ENCODE measurements around the gene WNT16.
A peak's percentile ranks its signal among the peaks of the same experiment; 100 is the strongest.
"Not testable (repeated sequence)": the region's sequence is repeated elsewhere in the genome, so short reads cannot be mapped to it uniquely, and the experiment has no call there.

WNT16 gene, protein sequence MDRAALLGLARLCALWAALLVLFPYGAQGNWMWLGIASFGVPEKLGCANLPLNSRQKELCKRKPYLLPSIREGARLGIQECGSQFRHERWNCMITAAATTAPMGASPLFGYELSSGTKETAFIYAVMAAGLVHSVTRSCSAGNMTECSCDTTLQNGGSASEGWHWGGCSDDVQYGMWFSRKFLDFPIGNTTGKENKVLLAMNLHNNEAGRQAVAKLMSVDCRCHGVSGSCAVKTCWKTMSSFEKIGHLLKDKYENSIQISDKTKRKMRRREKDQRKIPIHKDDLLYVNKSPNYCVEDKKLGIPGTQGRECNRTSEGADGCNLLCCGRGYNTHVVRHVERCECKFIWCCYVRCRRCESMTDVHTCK

DNA sequence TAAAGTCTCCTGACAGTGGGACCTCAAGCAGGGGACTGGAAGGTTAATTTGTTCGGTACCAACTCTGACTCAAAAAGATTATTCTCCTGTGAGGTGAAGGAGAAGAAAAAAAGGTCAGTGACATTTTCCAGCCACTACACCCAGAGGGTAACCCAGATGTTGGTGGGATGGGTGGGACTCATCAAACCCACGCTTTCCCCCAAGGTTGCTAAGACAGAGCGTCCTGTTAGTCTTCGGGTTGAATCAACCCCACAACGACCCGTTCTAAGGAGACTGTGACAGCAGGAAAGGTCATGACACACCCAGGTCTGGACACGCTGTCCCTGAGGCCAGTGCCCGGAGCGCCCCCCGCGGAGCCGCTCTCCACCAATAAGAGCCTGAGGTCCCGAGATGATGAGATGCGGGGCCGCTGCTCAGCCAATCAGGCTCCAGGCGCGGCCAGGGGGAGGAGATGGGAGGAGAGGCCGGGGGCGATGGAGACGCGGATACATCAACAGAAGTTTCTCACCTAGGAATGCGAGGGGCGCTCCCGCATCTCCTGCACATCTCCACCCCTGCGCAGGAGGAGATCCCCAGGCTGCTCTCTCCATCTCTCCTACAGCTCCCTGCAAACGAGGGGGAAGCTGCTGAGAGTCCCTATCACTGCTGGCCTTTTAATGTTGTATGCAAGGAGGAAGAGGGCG is at the start of gene WNT16:
Gene WNT16 (plus strand): TSS at position 493 of the 683 bp plus-strand sequence. CDS start 293 bp downstream, outside the sequence.
- H3K27me3 Mint-ChIP-seq, result peaks cover 2% of the 10 kb centered on the region
- peak within 1 kb of the TSS; percentile 97 for H3K4me3 Mint-ChIP-seq
- peak; percentile 52 for ATAC-seq (ENCODE audit: low read depth)
- peaks cover 24% of the 10 kb centered on the region for H3K36me3 Mint-ChIP-seq
- H3K4me1 Mint-ChIP-seq, result peaks cover 33% of the 10 kb centered on the region
- H3K9me3 Mint-ChIP-seq, result no peaks in the 10 kb centered on the region
- peak; percentile 8 to 33 for DNase-seq (ENCODE audit: low spot score in 2 of 2)
- peak within 1 kb of the TSS; percentile 85 for H3K27ac Mint-ChIP-seq

DNA sequence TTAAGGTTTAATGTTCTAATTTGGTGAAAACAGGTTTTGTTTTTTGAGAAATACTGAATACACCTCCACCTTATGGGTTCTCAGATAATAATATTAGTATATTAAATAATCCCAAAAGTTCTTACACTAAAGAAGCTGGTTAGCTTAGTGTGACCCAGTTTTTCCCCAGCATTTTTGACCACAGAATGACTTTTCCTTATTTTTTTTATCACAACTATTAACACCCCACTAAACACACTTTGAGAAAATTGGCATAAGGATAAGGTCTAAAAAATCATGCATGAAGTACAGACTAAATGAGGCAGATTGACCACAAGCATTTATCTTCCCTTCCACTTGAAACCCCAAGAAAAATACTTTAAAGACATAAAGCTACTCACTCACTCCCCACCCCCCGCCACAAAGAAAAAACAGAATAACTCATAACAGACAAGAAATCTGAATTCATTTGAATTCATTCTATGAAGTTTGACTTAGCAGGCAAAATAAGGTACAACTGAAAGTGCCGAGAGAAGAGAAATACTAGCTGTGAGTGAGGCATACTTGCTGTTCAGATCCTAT is 49.7 kb upstream of the WNT16 start:
- peaks cover 40% of the 10 kb centered on the region for H3K36me3 Mint-ChIP-seq
- peak overlapping the region; percentile 16 for H3K27ac Mint-ChIP-seq
- peaks cover 27% of the 10 kb centered on the region for H3K4me1 Mint-ChIP-seq
- ATAC-seq (ENCODE audit: low read depth) (no peak), DNase-seq (ENCODE audit: low spot score in 2 of 2) (no peak)
- H3K9me3 Mint-ChIP-seq, result no peaks in the 10 kb centered on the region
- H3K4me3 Mint-ChIP-seq, result no peak overlapping the region
- no peaks in the 10 kb centered on the region for H3K27me3 Mint-ChIP-seq

DNA sequence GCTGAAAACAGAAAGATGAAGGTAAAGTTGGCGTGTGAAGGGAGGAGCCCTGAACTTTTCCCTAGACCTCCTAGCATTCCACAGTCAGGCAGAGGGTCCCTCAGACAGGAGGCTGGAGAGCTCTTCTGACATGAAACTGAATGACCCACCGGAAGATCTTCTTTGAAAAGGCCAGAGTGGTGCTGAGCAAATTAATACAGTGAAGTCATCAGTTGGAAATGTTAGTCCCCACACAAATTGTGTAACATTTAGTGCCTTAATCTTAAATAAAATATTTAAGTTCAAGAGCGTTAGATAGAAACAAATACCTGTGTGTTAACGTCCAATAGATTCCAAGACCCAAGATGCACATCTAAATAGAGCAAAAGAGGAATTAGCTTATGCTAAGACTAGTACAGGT is 49.0 kb upstream of the WNT16 start:
- no peaks in the 10 kb centered on the region for H3K27me3 Mint-ChIP-seq
- H3K4me1 Mint-ChIP-seq, result peaks cover 27% of the 10 kb centered on the region
- no peak for DNase-seq (ENCODE audit: low spot score in 2 of 2)
- peaks cover 3% of the 10 kb centered on the region for H3K9me3 Mint-ChIP-seq
- H3K36me3 Mint-ChIP-seq, result peaks cover 44% of the 10 kb centered on the region
- peak overlapping the region; percentile 16 for H3K27ac Mint-ChIP-seq
- no peak for ATAC-seq (ENCODE audit: low read depth)
- no peak overlapping the region for H3K4me3 Mint-ChIP-seq

DNA sequence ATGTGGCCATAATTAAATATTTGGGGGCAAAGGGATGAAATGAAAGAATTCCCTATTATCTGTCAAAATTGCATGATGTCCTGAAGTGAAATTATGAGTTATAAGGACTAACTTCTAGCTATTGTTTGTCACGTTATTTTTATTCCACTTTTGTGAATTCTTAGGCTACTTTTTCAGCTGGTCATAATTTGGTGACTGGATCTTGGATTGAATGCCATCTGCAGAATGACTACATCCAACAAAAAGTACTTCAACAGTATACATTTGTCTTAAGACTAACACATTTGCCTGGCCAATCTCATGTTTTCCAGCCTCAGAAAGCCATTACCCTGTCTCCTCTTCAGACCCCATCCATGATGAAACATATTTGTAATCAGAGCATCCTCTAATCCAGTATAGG is 48.1 kb upstream of the WNT16 start:
- no peaks in the 10 kb centered on the region for H3K27me3 Mint-ChIP-seq
- no peak overlapping the region for H3K27ac Mint-ChIP-seq
- H3K4me1 Mint-ChIP-seq, result peaks cover 27% of the 10 kb centered on the region
- peaks cover 9% of the 10 kb centered on the region for H3K9me3 Mint-ChIP-seq
- ATAC-seq (ENCODE audit: low read depth) (no peak), DNase-seq (ENCODE audit: low spot score in 2 of 2) (no peak)
- H3K4me3 Mint-ChIP-seq, result no peak overlapping the region
- peaks cover 47% of the 10 kb centered on the region for H3K36me3 Mint-ChIP-seq

DNA sequence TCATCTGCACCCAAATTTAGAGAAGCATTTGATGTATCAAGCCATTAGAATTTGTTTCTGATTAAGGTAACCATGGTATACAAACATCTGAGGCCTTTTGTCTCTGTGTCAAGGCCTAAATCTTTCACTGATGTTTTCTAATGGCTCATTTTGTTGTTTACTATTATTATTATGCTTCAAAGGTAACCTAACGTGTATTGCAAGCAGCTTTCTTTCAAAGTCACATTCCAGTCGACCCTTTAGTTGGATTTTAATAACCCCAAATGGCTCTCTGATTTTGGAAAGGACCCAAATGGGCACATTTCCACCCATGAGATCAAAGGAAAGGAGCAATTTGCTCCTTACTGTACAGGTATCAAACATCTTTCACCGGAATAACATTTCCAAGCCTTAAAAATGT is 46.7 kb upstream of the WNT16 start:
- H3K9me3 Mint-ChIP-seq, result peaks cover 13% of the 10 kb centered on the region
- no peaks in the 10 kb centered on the region for H3K27me3 Mint-ChIP-seq
- no peak overlapping the region for H3K4me3 Mint-ChIP-seq
- DNase-seq (ENCODE audit: low spot score in 2 of 2) (no peak), ATAC-seq (ENCODE audit: low read depth) (no peak)
- no peak overlapping the region for H3K27ac Mint-ChIP-seq
- H3K36me3 Mint-ChIP-seq, result peaks cover 51% of the 10 kb centered on the region
- H3K4me1 Mint-ChIP-seq, result peaks cover 26% of the 10 kb centered on the region

DNA sequence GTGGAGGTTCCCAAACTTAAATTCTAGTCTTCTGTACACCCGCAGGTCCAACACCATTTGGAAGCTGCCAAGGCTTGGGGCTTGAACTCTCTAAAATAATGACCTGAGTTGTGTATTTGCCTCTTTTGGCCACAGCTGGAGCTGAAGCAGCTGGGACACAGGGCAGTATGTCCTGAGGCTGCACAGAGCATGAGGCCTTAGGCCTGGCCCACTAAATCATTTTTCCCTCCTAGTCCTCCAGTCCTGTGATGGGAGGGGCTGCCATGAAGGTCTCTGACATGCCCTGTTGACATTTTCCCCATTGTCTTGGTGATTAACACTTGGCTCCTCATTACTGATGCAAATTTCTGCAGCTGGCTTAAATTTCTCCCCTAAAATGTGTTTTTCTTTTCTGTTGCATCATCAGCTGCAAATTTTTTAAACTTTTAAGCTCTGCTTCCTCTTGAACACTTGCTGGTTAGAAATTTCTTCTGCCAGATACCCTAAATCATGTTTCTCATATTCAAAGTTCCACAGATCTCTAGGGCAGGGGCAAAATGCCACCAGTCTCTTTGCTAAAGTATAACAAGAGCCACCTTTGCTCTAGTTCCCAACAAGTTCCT is 43.6 kb upstream of the WNT16 start:
- ATAC-seq (ENCODE audit: low read depth) (no peak), DNase-seq (ENCODE audit: low spot score in 2 of 2) (no peak)
- Mint-ChIP-seq H3K4me3 (no peak overlapping the region), H3K36me3 (peaks cover 41% of the 10 kb centered on the region), H3K9me3 (peaks cover 16% of the 10 kb centered on the region), H3K4me1 (peaks cover 15% of the 10 kb centered on the region), H3K27ac (peak overlapping the region; percentile 10), H3K27me3 (no peaks in the 10 kb centered on the region)

DNA sequence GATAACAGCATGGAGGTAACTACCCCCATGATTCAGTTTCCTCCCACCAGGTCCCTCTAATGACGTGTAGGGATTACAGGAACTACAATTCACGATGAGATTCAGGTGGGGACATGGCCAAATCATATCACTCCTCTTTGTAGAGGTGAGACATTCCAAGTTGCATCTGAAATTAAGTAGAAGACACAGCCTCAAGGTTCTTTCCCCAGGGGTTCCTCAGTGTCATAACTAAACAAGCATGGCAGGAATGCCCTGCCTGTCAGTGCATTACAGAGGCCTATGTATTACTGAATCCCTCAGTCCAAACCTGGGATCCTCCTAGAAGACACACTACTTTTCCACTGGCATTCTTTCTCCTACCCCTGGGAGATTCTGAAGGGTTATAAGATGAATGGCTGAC is 42.6 kb upstream of the WNT16 start:
- H3K9me3 Mint-ChIP-seq, result peaks cover 16% of the 10 kb centered on the region
- no peak overlapping the region for H3K4me3 Mint-ChIP-seq
- no peak for DNase-seq (ENCODE audit: low spot score in 2 of 2)
- peaks cover 38% of the 10 kb centered on the region for H3K36me3 Mint-ChIP-seq
- no peak for ATAC-seq (ENCODE audit: low read depth)
- H3K27ac Mint-ChIP-seq, result peak overlapping the region; percentile 87
- peaks cover 15% of the 10 kb centered on the region for H3K4me1 Mint-ChIP-seq
- H3K27me3 Mint-ChIP-seq, result no peaks in the 10 kb centered on the region

DNA sequence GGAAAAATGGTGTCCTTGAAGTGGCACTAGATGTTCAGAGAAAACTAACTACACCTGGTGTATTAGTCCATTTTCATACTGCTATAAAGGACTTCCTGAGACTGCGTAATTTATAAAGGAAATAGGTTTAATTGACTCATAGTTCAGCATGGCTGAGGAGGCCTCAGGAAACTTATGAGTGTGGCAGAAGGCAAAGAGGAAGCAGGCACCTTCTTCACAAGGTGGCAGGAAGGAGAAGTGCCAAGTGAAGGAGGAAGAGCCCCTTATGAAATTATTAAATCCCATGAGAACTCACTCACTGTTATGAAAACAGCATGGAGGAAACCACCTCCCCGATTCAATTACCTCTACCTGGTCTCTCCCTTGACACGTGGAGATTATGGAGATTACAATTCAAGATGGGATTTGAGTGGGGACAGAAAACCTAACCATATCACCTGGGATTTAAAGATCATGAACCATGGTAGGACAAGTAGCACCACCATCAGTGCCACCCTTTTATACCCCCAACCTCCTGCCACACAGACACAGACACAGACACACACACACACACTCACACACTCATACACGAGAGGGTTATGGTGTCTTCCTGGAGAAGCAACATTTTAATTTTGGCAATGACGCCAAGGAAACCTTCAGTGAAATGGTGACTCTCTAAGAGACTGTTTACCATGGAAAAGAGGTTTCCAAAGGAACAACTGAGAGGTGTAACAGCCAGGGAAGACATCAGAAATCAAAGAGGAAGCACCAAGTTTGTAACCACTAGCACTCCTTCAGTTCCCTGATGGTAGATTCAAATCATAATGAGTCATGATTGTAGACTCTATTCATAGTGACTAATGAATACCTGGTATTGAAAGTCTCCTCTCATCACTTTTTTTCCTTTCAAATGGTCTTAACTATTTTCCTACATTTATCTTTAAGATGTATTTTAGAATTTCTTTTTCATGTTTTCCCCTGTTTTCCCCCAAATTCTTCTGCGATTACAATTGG is 41.8 kb upstream of the WNT16 start:
- Mint-ChIP-seq H3K9me3 (peaks cover 18% of the 10 kb centered on the region), H3K27me3 (no peaks in the 10 kb centered on the region), H3K27ac (peak overlapping the region; percentile 87), H3K4me1 (peaks cover 22% of the 10 kb centered on the region), H3K36me3 (peaks cover 38% of the 10 kb centered on the region), H3K4me3 (no peak overlapping the region)
- ATAC-seq (ENCODE audit: low read depth), result peak; percentile 91
- DNase-seq (ENCODE audit: low spot score in 2 of 2), result peak in 1 of 2 donors; percentile 13

DNA sequence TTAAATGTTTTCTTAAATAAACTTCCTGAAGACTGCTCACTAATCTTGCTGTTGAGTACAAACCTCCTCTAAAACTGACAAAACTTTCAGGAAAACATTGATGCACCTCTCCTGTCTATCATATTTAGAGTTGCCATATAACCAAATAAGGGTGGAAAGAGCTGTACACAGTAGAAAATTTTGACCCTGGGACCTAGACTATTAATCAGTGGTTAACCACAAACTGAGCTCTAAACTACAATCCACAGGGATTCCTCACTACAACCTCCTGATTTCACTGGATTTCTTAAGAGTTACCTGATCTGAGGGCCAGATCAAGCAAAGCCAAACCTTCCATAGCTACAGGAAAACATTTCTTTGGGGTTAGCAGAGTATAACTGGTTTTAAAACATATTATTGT is 39.9 kb upstream of the WNT16 start:
- Mint-ChIP-seq H3K9me3 (peaks cover 21% of the 10 kb centered on the region), H3K27me3 (no peaks in the 10 kb centered on the region), H3K4me3 (no peak overlapping the region), H3K4me1 (peaks cover 20% of the 10 kb centered on the region), H3K27ac (no peak overlapping the region), H3K36me3 (peaks cover 43% of the 10 kb centered on the region)
- no peak for DNase-seq (ENCODE audit: low spot score in 2 of 2)
- no peak for ATAC-seq (ENCODE audit: low read depth)

DNA sequence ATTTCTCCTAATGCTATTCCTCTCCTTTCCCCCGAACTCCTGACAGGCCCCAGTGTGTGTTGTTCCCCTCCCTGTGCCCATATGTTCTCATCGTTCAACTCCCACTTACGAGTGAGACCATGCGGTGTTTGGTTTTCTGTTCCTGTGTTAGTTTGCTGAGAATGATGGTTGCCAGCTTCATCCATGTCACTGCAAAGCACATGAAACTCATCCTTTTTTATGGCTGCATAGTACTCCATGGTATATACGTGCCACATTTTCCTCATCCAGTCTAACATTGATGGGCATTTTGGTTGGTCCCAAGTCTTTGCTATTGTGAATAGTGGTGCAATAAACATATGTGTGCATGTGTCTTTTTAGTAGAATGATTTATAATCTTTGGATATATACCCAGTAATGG is 38.9 kb upstream of the WNT16 start:
- H3K27me3 Mint-ChIP-seq; H3K27ac Mint-ChIP-seq; ATAC-seq (ENCODE audit: low read depth); DNase-seq (ENCODE audit: low spot score in 2 of 2); H3K4me3 Mint-ChIP-seq: not testable (repeated sequence)
- Mint-ChIP-seq H3K36me3 (peaks cover 37% of the 10 kb centered on the region), H3K4me1 (peaks cover 21% of the 10 kb centered on the region), H3K9me3 (peaks cover 18% of the 10 kb centered on the region)

DNA sequence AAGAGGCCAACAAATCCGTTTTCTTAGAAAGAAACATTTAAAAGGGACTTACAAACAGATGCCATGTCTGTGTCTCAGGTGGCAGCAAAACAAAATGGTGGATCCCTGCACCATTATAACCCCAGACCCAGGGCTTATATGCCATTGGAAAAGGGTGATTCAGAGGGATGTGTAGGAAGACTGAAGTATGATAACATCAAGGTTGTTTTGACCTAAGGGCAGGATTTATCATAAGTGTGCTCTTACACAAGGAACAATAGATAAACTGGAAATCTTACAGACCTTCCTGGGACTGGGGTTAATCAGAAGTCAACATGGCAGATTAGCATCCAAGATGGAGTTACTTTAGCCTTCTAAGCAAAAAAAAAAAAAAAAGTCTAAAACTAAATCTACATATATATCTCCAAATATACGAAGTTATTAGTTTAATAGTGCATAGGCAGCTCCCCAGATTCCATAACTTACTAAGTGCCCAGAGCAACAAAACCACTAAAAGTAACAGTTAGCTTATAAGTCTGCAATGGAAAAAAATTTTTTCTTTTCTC is 34.3 kb upstream of the WNT16 start:
- H3K9me3 Mint-ChIP-seq, result peaks cover 9% of the 10 kb centered on the region
- no peak overlapping the region for H3K27ac Mint-ChIP-seq
- no peak for DNase-seq (ENCODE audit: low spot score in 2 of 2)
- ATAC-seq (ENCODE audit: low read depth), result no peak
- H3K36me3 Mint-ChIP-seq, result peaks cover 21% of the 10 kb centered on the region
- peaks cover 13% of the 10 kb centered on the region for H3K4me1 Mint-ChIP-seq
- H3K27me3 Mint-ChIP-seq, result no peaks in the 10 kb centered on the region
- no peak overlapping the region for H3K4me3 Mint-ChIP-seq

DNA sequence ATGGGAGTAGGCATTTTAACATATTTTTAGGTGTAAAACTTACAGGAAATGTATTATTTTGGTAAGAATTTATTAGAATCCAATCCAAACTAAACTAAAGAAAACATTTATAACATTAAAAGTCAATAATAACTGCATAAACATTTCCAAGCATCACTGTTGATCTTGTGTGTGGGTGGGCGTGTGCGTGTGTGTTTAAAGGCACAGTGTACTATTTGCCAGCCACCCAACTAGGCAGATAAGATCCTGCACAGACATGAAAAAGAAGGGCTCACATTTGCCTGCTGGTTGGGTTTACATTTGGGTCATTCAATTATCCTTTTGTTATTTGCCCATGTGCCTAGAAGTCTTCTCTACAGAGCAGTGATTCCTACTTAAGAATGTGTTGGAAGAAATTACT is 31.0 kb upstream of the WNT16 start:
- Mint-ChIP-seq H3K4me1 (peaks cover 17% of the 10 kb centered on the region), H3K27me3 (no peaks in the 10 kb centered on the region), H3K27ac (no peak overlapping the region), H3K36me3 (peaks cover 19% of the 10 kb centered on the region), H3K4me3 (no peak overlapping the region), H3K9me3 (peaks cover 2% of the 10 kb centered on the region)
- ATAC-seq (ENCODE audit: low read depth), result no peak
- no peak for DNase-seq (ENCODE audit: low spot score in 2 of 2)

DNA sequence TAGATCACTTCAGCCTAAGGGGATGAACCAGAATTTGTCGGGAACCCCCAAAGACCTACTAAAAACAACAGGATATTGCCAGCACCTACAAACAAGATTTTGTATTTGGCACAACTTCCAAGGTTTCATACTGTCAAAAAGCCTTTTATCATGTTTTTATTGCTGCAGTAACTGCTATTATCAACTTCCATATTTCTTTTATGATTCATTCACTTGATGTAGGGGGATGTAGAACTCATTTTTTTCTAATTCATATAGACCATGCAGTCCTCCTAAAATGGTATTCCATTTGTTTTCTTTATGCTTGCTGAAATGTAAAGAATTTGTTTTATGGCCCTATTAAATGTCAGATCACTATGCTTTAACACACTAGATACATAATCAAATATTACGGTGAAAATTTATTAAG is 30.0 kb upstream of the WNT16 start:
- ATAC-seq (ENCODE audit: low read depth) (no peak), DNase-seq (ENCODE audit: low spot score in 2 of 2) (no peak)
- no peak overlapping the region for H3K27ac Mint-ChIP-seq
- H3K4me3 Mint-ChIP-seq, result no peak overlapping the region
- no peaks in the 10 kb centered on the region for H3K27me3 Mint-ChIP-seq
- H3K9me3 Mint-ChIP-seq, result peaks cover 1% of the 10 kb centered on the region
- H3K36me3 Mint-ChIP-seq, result peaks cover 17% of the 10 kb centered on the region
- H3K4me1 Mint-ChIP-seq, result peaks cover 20% of the 10 kb centered on the region
